SK-N-SH treated with all-trans-retinoic acid at 6 μM for 48 hours (cell line): ENCODE results near the gene FOXN3.

ENCODE experiments used
- GLIS3 ChIP-seq: fragments of 250-450 bp; sonication (Bioruptor Pico); IDR thresholded peaks from 2 replicates; pipeline ENCODE4 v1.5.0; 2020; ENCODE audit warnings: mild to moderate bottlenecking, moderate library complexity
- ZC3H10 ChIP-seq: fragments of 250-450 bp; sonication (Bioruptor Pico); IDR thresholded peaks from 2 replicates; pipeline ENCODE4 v1.5.1; 2021; ENCODE audit warnings: mild to moderate bottlenecking, moderate library complexity
- ZFP3 ChIP-seq: fragments of 250-450 bp; sonication (Bioruptor Pico); IDR thresholded peaks from 2 replicates; pipeline ENCODE4 v1.5.0; 2020; ENCODE audit warnings: mild to moderate bottlenecking, moderate library complexity
- ZNF8 ChIP-seq: fragments of 450-650 bp; formaldehyde crosslinking; IDR thresholded peaks from 2 replicates; pipeline ENCODE4 v1.5.0; 2020; ENCODE audit warnings: mild to moderate bottlenecking, moderate library complexity
- TF ChIP-seq, protein P1 (sequence below): fragments of 250-450 bp; sonication (Bioruptor Pico); IDR thresholded peaks from 2 replicates; pipeline ENCODE4 v1.8.0; 2020; ENCODE audit warnings: mild to moderate bottlenecking, moderate library complexity, borderline replicate concordance
- TF ChIP-seq, protein P2 (sequence below): fragments of 250-450 bp; sonication (Bioruptor Pico); IDR thresholded peaks from 2 replicates; pipeline ENCODE4 v1.8.0; 2021; ENCODE audit warnings: low read depth, mild to moderate bottlenecking, moderate library complexity, borderline replicate concordance

DNA sequence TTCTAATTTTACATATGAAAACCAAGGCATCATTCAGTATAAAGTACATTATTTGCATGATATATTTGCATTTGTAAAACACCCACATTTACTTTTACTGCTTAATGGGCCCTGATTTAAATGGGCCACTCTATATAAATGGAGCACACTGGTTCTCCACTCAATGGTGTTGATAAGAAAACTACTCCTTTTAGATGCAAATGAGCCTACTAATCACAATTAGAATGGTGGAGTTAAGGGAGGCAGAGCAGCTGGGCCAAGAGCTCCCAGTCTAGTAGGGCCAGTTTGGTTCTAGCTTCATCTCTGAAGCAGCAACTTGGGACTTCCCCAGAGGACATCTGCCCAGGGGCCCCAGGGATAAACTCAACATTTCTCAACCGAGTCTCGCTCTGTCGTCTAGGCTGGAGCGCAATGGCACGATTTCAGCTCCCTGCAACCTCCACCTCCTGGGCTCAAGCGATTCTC lies 120.7 kb downstream of the FOXN3 start:
- TF ChIP-seq, protein P1, sequence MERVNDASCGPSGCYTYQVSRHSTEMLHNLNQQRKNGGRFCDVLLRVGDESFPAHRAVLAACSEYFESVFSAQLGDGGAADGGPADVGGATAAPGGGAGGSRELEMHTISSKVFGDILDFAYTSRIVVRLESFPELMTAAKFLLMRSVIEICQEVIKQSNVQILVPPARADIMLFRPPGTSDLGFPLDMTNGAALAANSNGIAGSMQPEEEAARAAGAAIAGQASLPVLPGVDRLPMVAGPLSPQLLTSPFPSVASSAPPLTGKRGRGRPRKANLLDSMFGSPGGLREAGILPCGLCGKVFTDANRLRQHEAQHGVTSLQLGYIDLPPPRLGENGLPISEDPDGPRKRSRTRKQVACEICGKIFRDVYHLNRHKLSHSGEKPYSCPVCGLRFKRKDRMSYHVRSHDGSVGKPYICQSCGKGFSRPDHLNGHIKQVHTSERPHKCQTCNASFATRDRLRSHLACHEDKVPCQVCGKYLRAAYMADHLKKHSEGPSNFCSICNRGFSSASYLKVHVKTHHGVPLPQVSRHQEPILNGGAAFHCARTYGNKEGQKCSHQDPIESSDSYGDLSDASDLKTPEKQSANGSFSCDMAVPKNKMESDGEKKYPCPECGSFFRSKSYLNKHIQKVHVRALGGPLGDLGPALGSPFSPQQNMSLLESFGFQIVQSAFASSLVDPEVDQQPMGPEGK (CRISPR knock-in tag): no peak
- TF ChIP-seq ZC3H10 (CRISPR knock-in tag) (no peak), ZNF8 (no peak), GLIS3 (CRISPR knock-in tag) (no peak), ZFP3 (CRISPR knock-in tag) (no peak)
- TF ChIP-seq, protein P2, sequence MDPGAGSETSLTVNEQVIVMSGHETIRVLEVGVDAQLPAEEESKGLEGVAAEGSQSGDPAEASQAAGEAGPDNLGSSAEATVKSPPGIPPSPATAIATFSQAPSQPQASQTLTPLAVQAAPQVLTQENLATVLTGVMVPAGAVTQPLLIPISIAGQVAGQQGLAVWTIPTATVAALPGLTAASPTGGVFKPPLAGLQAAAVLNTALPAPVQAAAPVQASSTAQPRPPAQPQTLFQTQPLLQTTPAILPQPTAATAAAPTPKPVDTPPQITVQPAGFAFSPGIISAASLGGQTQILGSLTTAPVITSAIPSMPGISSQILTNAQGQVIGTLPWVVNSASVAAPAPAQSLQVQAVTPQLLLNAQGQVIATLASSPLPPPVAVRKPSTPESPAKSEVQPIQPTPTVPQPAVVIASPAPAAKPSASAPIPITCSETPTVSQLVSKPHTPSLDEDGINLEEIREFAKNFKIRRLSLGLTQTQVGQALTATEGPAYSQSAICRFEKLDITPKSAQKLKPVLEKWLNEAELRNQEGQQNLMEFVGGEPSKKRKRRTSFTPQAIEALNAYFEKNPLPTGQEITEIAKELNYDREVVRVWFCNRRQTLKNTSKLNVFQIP (CRISPR knock-in tag): no peak
